Fibroblast of lung (primary cell): ENCODE data around the gene FAAP100. TPM values are rescaled to one million over a fixed set of nuclear protein-coding genes. Genes with fewer than 3 reads are reported as not detected.

ENCODE experiments used
- DNase-seq, 2 donors: peaks; one replicate each; pipeline versions ENCODE4 v3.0.0 to v3.0.0-alpha.2; 2010; ENCODE audit warnings: low read depth in 2 of 2
- H2AFZ ChIP-seq: 2 replicates; pipeline ENCODE4 v1.5.1; 2012; ENCODE audit warnings: low read length, control low read depth, inconsistent platforms
- H3K27ac ChIP-seq: 2 replicates; pipeline ENCODE4 v1.5.1; 2011; ENCODE audit warnings: low read length, control low read depth; ENCODE audit not compliant: insufficient read depth
- H3K27me3 ChIP-seq: 2 replicates; pipeline ENCODE4 v1.5.1; 2011; ENCODE audit warnings: mild to moderate bottlenecking, low read length; ENCODE audit not compliant: control insufficient read depth, insufficient read depth
- H3K36me3 ChIP-seq: 2 replicates; pipeline ENCODE4 v1.5.1; 2011; ENCODE audit warnings: low read length; ENCODE audit not compliant: control insufficient read depth, insufficient read depth
- H3K4me1 ChIP-seq: 2 replicates; pipeline ENCODE4 v1.5.1; 2011; ENCODE audit warnings: low read length; ENCODE audit not compliant: control insufficient read depth, insufficient read depth; ENCODE audit errors: extremely low read depth
- H3K4me2 ChIP-seq: 2 replicates; pipeline ENCODE4 v1.5.1; 2011; ENCODE audit warnings: low read length, control low read depth; ENCODE audit not compliant: insufficient read depth; ENCODE audit errors: extremely low read depth
- H3K4me3 ChIP-seq, 4 experiments: fragments of 200-600 bp in 1 of 4; sonication (generic) in 1 of 4; replicated peaks in 1 of 4; 2 replicates each; pipeline ENCODE4 v1.5.1; 2011 to 2016; ENCODE audit warnings: low read length in 4 of 4, low read depth in 3 of 4, mild to moderate bottlenecking in 3 of 4, control low read depth in 2 of 4, inconsistent platforms in 1 of 4, mixed read lengths in 1 of 4; ENCODE audit not compliant: insufficient read depth in 1 of 4; ENCODE audit errors: control extremely low read depth in 1 of 4
- H3K79me2 ChIP-seq: 2 replicates; pipeline ENCODE4 v1.5.1; 2012; ENCODE audit warnings: mild to moderate bottlenecking, low read length, inconsistent platforms; ENCODE audit not compliant: control insufficient read depth, insufficient read depth
- H3K9ac ChIP-seq: 2 replicates; pipeline ENCODE4 v1.5.1; 2011; ENCODE audit warnings: mild to moderate bottlenecking, low read length, control low read depth; ENCODE audit not compliant: insufficient read depth
- H3K9me3 ChIP-seq: 2 replicates; pipeline ENCODE4 v1.5.1; 2012; ENCODE audit warnings: low read depth, low read length; ENCODE audit not compliant: control insufficient read depth, insufficient read depth
- H4K20me1 ChIP-seq: 2 replicates; pipeline ENCODE4 v1.5.1; 2011; ENCODE audit warnings: low read length; ENCODE audit not compliant: control insufficient read depth, insufficient read depth; ENCODE audit errors: extremely low read depth
- CTCF ChIP-seq, 2 donors: IDR thresholded peaks in 1 of 2; conservative IDR thresholded peaks in 1 of 2; 1 replicate in 1 of 2; 2 replicates in 1 of 2; pipeline ENCODE4 v1.5.1; 2011 to 2012; ENCODE audit warnings: low read length in 2 of 2, control low read depth in 1 of 2, inconsistent platforms in 1 of 2, low read depth in 1 of 2, mild to moderate bottlenecking in 1 of 2
- EZH2 ChIP-seq: IDR thresholded peaks from 2 replicates; pipeline ENCODE4 v1.5.1; 2012; ENCODE audit warnings: low read length, control low read depth, mild to moderate bottlenecking; ENCODE audit errors: missing control alignments
- polyA plus RNA-seq, 2 donors: library from polyadenylated mRNA; depleted of rRNA in 1 of 2; stranded (reverse) in 1 of 2; unstranded in 1 of 2; fragments of >200 nt; gene quantifications; 2 replicates each; pipeline ENCODE4 v1.2.1, GENCODE V29; 2011 to 2012; ENCODE audit warnings: missing spikeins in 1 of 2
- total RNA-seq: library from RNA; depleted of rRNA; stranded (reverse); fragments of >200 nt; gene quantifications from 2 replicates; pipeline ENCODE4 v1.2.1, GENCODE V29; 2014

Gene FAAP100
- total and polyA plus RNA-seq, 2 donors (not counting 1 experiment from before 2014, with no cell fraction given): 6.7 to 10.4 TPM

GRCh38 chr17:81570964-81571363, 18.8 kb upstream of the FAAP100 start:
- H4K20me1 ChIP-seq: no peaks in the 10 kb centered on the region

GRCh38 chr17:81569986-81570514, 17.9 kb upstream of the FAAP100 start:
- Histone ChIP-seq H3K27ac (no peak overlapping the region), H3K4me2 (no peak overlapping the region), H3K79me2 (peaks cover 2% of the 10 kb centered on the region), H3K4me1 (peaks cover 22% of the 10 kb centered on the region), H3K9ac (no peak overlapping the region), H4K20me1 (no peaks in the 10 kb centered on the region), H3K27me3 (no peaks in the 10 kb centered on the region), H3K36me3 (peaks cover 36% of the 10 kb centered on the region), H2AFZ (no peak overlapping the region), H3K4me3 (no peak overlapping the region), H3K9me3 (no peaks in the 10 kb centered on the region)
- TF ChIP-seq CTCF (conservative IDR thresholded peaks at IDR 0.05 in 1 of 2, IDR thresholded peaks at IDR 0.05 in 1 of 2; ENCODE audit: low read depth in 1 of 2, low read length in 2 of 2) (no peak), EZH2 (no peak)
- DNase-seq: no peak

More at GRCh38 chr17:81570964-81571363, 18.8 kb upstream of the FAAP100 start:
- H3K9me3 ChIP-seq: no peaks in the 10 kb centered on the region
- H3K4me2 ChIP-seq: no peak overlapping the region
- H3K27ac ChIP-seq: no peak overlapping the region
- no peak for DNase-seq
- H3K4me1 ChIP-seq: peaks cover 20% of the 10 kb centered on the region
- TF ChIP-seq EZH2 (no peak), CTCF (conservative IDR thresholded peaks at IDR 0.05 in 1 of 2, IDR thresholded peaks at IDR 0.05 in 1 of 2; ENCODE audit: low read depth in 1 of 2, low read length in 2 of 2) (no peak)
- no peak overlapping the region for H2AFZ ChIP-seq
- peaks cover 33% of the 10 kb centered on the region for H3K36me3 ChIP-seq
- no peak overlapping the region for H3K9ac ChIP-seq
- H3K79me2 ChIP-seq: peaks cover 7% of the 10 kb centered on the region
- H3K27me3 ChIP-seq: no peaks in the 10 kb centered on the region
- H3K4me3 ChIP-seq: no peak overlapping the region

- H3K36me3 ChIP-seq: peaks cover 37% of the 10 kb centered on the region
- no peak for TF ChIP-seq CTCF (conservative IDR thresholded peaks at IDR 0.05 in 1 of 2, IDR thresholded peaks at IDR 0.05 in 1 of 2; ENCODE audit: low read depth in 1 of 2, low read length in 2 of 2)
- no peak for TF ChIP-seq EZH2
- no peak overlapping the region for H3K27ac ChIP-seq
- no peak overlapping the region for H3K9ac ChIP-seq
- no peaks in the 10 kb centered on the region for H4K20me1 ChIP-seq
- H3K4me1 ChIP-seq: peaks cover 32% of the 10 kb centered on the region
- no peaks in the 10 kb centered on the region for H3K9me3 ChIP-seq
- H2AFZ ChIP-seq: no peak overlapping the region
- peaks cover 2% of the 10 kb centered on the region for H3K79me2 ChIP-seq
- H3K4me2 ChIP-seq: no peak overlapping the region
- no peak for DNase-seq
- H3K27me3 ChIP-seq: no peaks in the 10 kb centered on the region
- no peak overlapping the region for H3K4me3 ChIP-seq
Measured at GRCh38 chr17:81568416-81568815, 16.3 kb upstream of the FAAP100 start.
